Prostate gland (tissue), 2 donors: ENCODE data around the gene B3GAT1. TPM values are rescaled to one million over a fixed set of nuclear protein-coding genes. Genes with fewer than 3 reads are reported as not detected.
A peak's percentile ranks its signal among the peaks of the same experiment; 100 is the strongest.

Experiments used
- DNase-seq: peaks from one replicate; pipeline ENCODE4 v3.0.0-alpha.2; 2019; ENCODE audit warnings: low spot score
- H3K27ac ChIP-seq, 2 donors: fragments of 200-600 bp; sonication (generic); 2 replicates each; pipeline ENCODE4 v1.5.1; 2017 to 2019
- H3K27me3 ChIP-seq: fragments of 200-600 bp; sonication (generic); replicated peaks from 2 replicates; pipeline ENCODE4 v1.5.1; 2019; ENCODE audit not compliant: insufficient read depth
- H3K36me3 ChIP-seq, 2 donors: fragments of 200-600 bp; sonication (generic); 1 replicate in 1 of 2; 2 replicates in 1 of 2; pipeline versions ENCODE4 v1.5.1 to v1.8.1; 2017 to 2019
- H3K4me1 ChIP-seq: fragments of 200-600 bp; sonication (generic); replicated peaks from 2 replicates; pipeline ENCODE4 v1.5.1; 2019
- H3K4me3 ChIP-seq, 2 donors: fragments of 200-600 bp; sonication (generic); 2 replicates each; pipeline ENCODE4 v1.5.1; 2017 to 2019
- H3K9me3 ChIP-seq: fragments of 200-600 bp; sonication (generic); 2 replicates; pipeline ENCODE4 v1.5.1; 2017
- CTCF ChIP-seq, 4 experiments: fragments of 200-600 bp in 2 of 4; fragments of 450-650 bp in 2 of 4; sonication (generic) in 2 of 4; IDR thresholded peaks; 1 replicate in 3 of 4; 2 replicates in 1 of 4; pipeline ENCODE4 v1.5.1; 2016 to 2019; ENCODE audit warnings: antibody characterized with exemption in 4 of 4, mild to moderate bottlenecking in 2 of 4, moderate library complexity in 2 of 4
- POLR2A ChIP-seq: fragments of 450-650 bp; IDR thresholded peaks from one replicate; pipeline ENCODE4 v1.6.1; 2016; ENCODE audit warnings: antibody characterized with exemption, mild to moderate bottlenecking
- POLR2AphosphoS5 ChIP-seq: sonication (generic); formaldehyde crosslinking; IDR thresholded peaks from one replicate; pipeline ENCODE4 v1.6.1; 2017; ENCODE audit warnings: antibody characterized with exemption
- WGBS: methylation state at CpG from one replicate; pipeline ENCODE4 v1.1.5; 2018; 5-methylcytosine and 5-hydroxymethylcytosine counted together
- intact Hi-C: fragments of 100-400 bp; cut with DNase I; formaldehyde crosslinking; loops from one replicate; pipeline ENCODE4 v1.14.2; 2022
- total RNA-seq, 2 donors: library from RNA; depleted of rRNA; stranded (reverse); fragments of >200 nt; gene quantifications; one replicate each; pipeline ENCODE4 v1.1.0, GENCODE V29; 2016

The B3GAT1 gene
- total RNA-seq, 2 donors from 2014 or later = 3.9 to 4.9 TPM

GRCh38 chr11:134393638-134394037, 18.4 kb downstream of the B3GAT1 start:
- Histone ChIP-seq H3K27ac (no peak overlapping the region), H3K9me3 (no peaks in the 10 kb centered on the region), H3K27me3 (no peaks in the 10 kb centered on the region), H3K36me3 (no peaks in the 10 kb centered on the region), H3K4me1 (peaks cover 5% of the 10 kb centered on the region), H3K4me3 (no peak overlapping the region)
- 46% methylated on average over 14 of the region's 14 CpGs for WGBS
- TF ChIP-seq POLR2A (no peak), POLR2AphosphoS5 (no peak), CTCF (IDR thresholded peaks at IDR 0.05) (peak in 3 of 4 experiments; percentile 26 to 35 (median 34))
- intact Hi-C loops = no loop called here
- DNase-seq = peak; percentile 17

GRCh38 chr11:134392953-134393615, 19.0 kb downstream of the B3GAT1 start:
- intact Hi-C loops = no loop called here
- no peak overlapping the region for H3K27ac ChIP-seq
- no peak overlapping the region for H3K4me3 ChIP-seq
- H3K27me3 ChIP-seq = no peaks in the 10 kb centered on the region
- WGBS = 86% methylated on average over 21 of the region's 21 CpGs
- no peak for DNase-seq
- H3K36me3 ChIP-seq = no peaks in the 10 kb centered on the region
- no peaks in the 10 kb centered on the region for H3K9me3 ChIP-seq
- TF ChIP-seq POLR2AphosphoS5 = no peak
- no peak for TF ChIP-seq POLR2A
- TF ChIP-seq CTCF (IDR thresholded peaks at IDR 0.05) = no peak
- peaks cover under 1% of the 10 kb centered on the region for H3K4me1 ChIP-seq

GRCh38 chr11:134391656-134392055, 20.4 kb downstream of the B3GAT1 start:
- intact Hi-C loops = no loop called here
- H3K36me3 ChIP-seq = no peaks in the 10 kb centered on the region
- no peaks in the 10 kb centered on the region for H3K4me1 ChIP-seq
- no peak for DNase-seq
- no peaks in the 10 kb centered on the region for H3K9me3 ChIP-seq
- no peaks in the 10 kb centered on the region for H3K27me3 ChIP-seq
- 85% methylated on average over 13 of the region's 13 CpGs for WGBS
- no peak overlapping the region for H3K4me3 ChIP-seq
- no peak for TF ChIP-seq POLR2AphosphoS5
- TF ChIP-seq POLR2A = no peak
- TF ChIP-seq CTCF (IDR thresholded peaks at IDR 0.05) = no peak
- no peak overlapping the region for H3K27ac ChIP-seq

GRCh38 chr11:134390706-134391569, 21.1 kb downstream of the B3GAT1 start:
- Histone ChIP-seq H3K27ac (no peak overlapping the region), H3K4me1 (no peaks in the 10 kb centered on the region), H3K4me3 (no peak overlapping the region), H3K27me3 (no peaks in the 10 kb centered on the region), H3K36me3 (no peaks in the 10 kb centered on the region), H3K9me3 (no peaks in the 10 kb centered on the region)
- WGBS = 63% methylated on average over 12 of the region's 15 CpGs
- TF ChIP-seq CTCF (IDR thresholded peaks at IDR 0.05) (no peak), POLR2AphosphoS5 (no peak), POLR2A (no peak)
- DNase-seq = no peak
- intact Hi-C loops = no loop called here
